Endothelial cell of umbilical vein (primary cell): ENCODE data around the gene SLC12A8. TPM values are rescaled to one million over a fixed set of nuclear protein-coding genes. Genes with fewer than 3 reads are reported as not detected.

Source experiments
- BruUV-seq: library from RNA; stranded (reverse); fragments of 400-500 nt; replicated peaks from 2 replicates; lab custom pipeline; 2021; lab: Mats Ljungman, UMichigan
- CTCF ChIA-PET: fragments of 300-600, 350-600 bp; sonication (Branson Sonifier 250); formaldehyde crosslinking; loops from one replicate; lab custom pipeline; 2021; ENCODE audit warnings: antibody characterized with exemption, inconsistent platforms; lab: Charles Lee
- POLR2A ChIA-PET: fragments of 300-600, 350-600 bp; sonication (Branson Sonifier 250); formaldehyde crosslinking; loops from one replicate; lab custom pipeline; 2021; ENCODE audit warnings: antibody characterized with exemption, inconsistent platforms; lab: Charles Lee
- DNase-seq: peaks from one replicate; pipeline ENCODE4 v3.0.0-alpha.2; 2011; ENCODE audit warnings: low read depth, low spot score
- FAIRE-seq: peaks from 2 replicates; lab custom pipeline; 2011; peaks lifted over from hg19 to GRCh38; lab: Jason Lieb, UNC
- H2AFZ ChIP-seq: 2 replicates; pipeline ENCODE4 v1.6.0; 2012; ENCODE audit warnings: low read depth, low read length, control low read depth, inconsistent platforms
- H3K27ac ChIP-seq: 2 replicates; pipeline ENCODE4 v1.5.1; 2011; ENCODE audit warnings: low read depth, mild to moderate bottlenecking, control low read depth, low read length, moderate library complexity; ENCODE audit not compliant: insufficient read depth
- H3K27me3 ChIP-seq, 2 experiments: 2 replicates each; pipeline versions ENCODE4 v1.6.0 to v1.6.1; 2011; ENCODE audit warnings: low read length in 2 of 2, mixed read lengths in 1 of 2; ENCODE audit not compliant: control insufficient read depth in 2 of 2, insufficient read depth in 2 of 2
- H3K36me3 ChIP-seq, 2 experiments: 2 replicates in 1 of 2; 3 replicates in 1 of 2; pipeline ENCODE4 v1.5.1; 2011; ENCODE audit warnings: low read length in 2 of 2, mild to moderate bottlenecking in 1 of 2, moderate library complexity in 1 of 2; ENCODE audit not compliant: control insufficient read depth in 2 of 2, insufficient read depth in 2 of 2; ENCODE audit errors: extremely low read depth in 1 of 2
- H3K4me1 ChIP-seq: 3 replicates; pipeline ENCODE4 v1.5.1; 2011; ENCODE audit warnings: mild to moderate bottlenecking, low read length; ENCODE audit not compliant: control insufficient read depth, insufficient read depth; ENCODE audit errors: extremely low read depth
- H3K4me2 ChIP-seq: 2 replicates; pipeline ENCODE4 v1.6.1; 2011; ENCODE audit warnings: low read length, control low read depth, mixed read lengths; ENCODE audit not compliant: insufficient read depth
- H3K4me3 ChIP-seq, 3 experiments: fragments of 200-600 bp in 1 of 3; sonication (generic), shearing (Covaris generic) in 1 of 3; replicated peaks in 1 of 3; 2 replicates each; pipeline ENCODE4 v1.5.1; 2011 to 2016; ENCODE audit warnings: control low read depth in 3 of 3, low read length in 3 of 3, mild to moderate bottlenecking in 2 of 3, inconsistent platforms in 1 of 3, low read depth in 1 of 3, moderate library complexity in 1 of 3; ENCODE audit not compliant: insufficient read depth in 1 of 3
- H3K79me2 ChIP-seq: 2 replicates; pipeline ENCODE4 v1.6.0; 2012; ENCODE audit warnings: low read length, inconsistent platforms; ENCODE audit not compliant: control insufficient read depth, insufficient read depth
- H3K9ac ChIP-seq: replicated peaks from 2 replicates; pipeline ENCODE3; 2011; ENCODE audit warnings: low read length, control low read depth; ENCODE audit not compliant: insufficient read depth; ENCODE audit errors: extremely low read depth
- H3K9me1 ChIP-seq: replicated peaks from 3 replicates; pipeline ENCODE4 v1.6.0; 2011; ENCODE audit warnings: mild to moderate bottlenecking, low read length; ENCODE audit not compliant: control insufficient read depth, insufficient read depth; ENCODE audit errors: extremely low read depth
- H3K9me3 ChIP-seq: replicated peaks from 2 replicates; pipeline ENCODE4 v1.5.1; 2012; ENCODE audit warnings: low read length, inconsistent platforms; ENCODE audit not compliant: control insufficient read depth, insufficient read depth
- H4K20me1 ChIP-seq: replicated peaks from 2 replicates; pipeline ENCODE3; 2011; ENCODE audit warnings: mild to moderate bottlenecking, low read length; ENCODE audit not compliant: control insufficient read depth, insufficient read depth; ENCODE audit errors: extremely low read depth
- EZH2 ChIP-seq: IDR thresholded peaks from 2 replicates; pipeline ENCODE4 v1.6.1; 2012; ENCODE audit warnings: borderline replicate concordance, low read depth, mild to moderate bottlenecking, moderate library complexity, low read length, inconsistent platforms; ENCODE audit not compliant: severe bottlenecking
- FOS ChIP-seq: IDR thresholded peaks from 2 replicates; pipeline ENCODE4 v1.6.1; 2011; ENCODE audit warnings: mild to moderate bottlenecking, low read length, moderate library complexity, borderline replicate concordance; ENCODE audit not compliant: insufficient read depth
- GATA2 ChIP-seq: IDR thresholded peaks from 2 replicates; pipeline ENCODE4 v1.7.0; 2011; ENCODE audit warnings: low read depth, mild to moderate bottlenecking, moderate library complexity, mixed read lengths, low read length; ENCODE audit not compliant: insufficient read length, insufficient read depth
- JUN ChIP-seq: IDR thresholded peaks from 2 replicates; pipeline ENCODE4 v1.6.1; 2011; ENCODE audit warnings: borderline replicate concordance, low read depth; ENCODE audit not compliant: insufficient read length, insufficient read depth
- MYC ChIP-seq: IDR thresholded peaks from one replicate; pipeline ENCODE4 v1.6.1; 2011; ENCODE audit warnings: mild to moderate bottlenecking, low read depth, low read length
- POLR2A ChIP-seq: IDR thresholded peaks from 2 replicates; pipeline ENCODE4 v1.6.1; 2012; ENCODE audit warnings: low read depth, mild to moderate bottlenecking, control low read depth, low read length
- POLR2AphosphoS5 ChIP-seq: IDR thresholded peaks from 2 replicates; pipeline ENCODE4 v1.6.1; 2012; ENCODE audit warnings: low read depth, mild to moderate bottlenecking, control low read depth, low read length, moderate library complexity; ENCODE audit not compliant: insufficient read depth
- dilution Hi-C: fragments of 300-500 bp; cut with MboI; formaldehyde crosslinking; loops from one replicate; pipeline ENCODE4 v1.15.0; 2019; ENCODE audit warnings: low sequenced_read_pairs; ENCODE audit not compliant: extremely low pct_ligation_motif_present
- intact Hi-C: fragments of 100-400 bp; cut with micrococcal nuclease; formaldehyde crosslinking; loops from one replicate; pipeline ENCODE4 v1.10.0; 2022
- polyA plus RNA-seq, 4 experiments: library from polyadenylated mRNA; depleted of rRNA in 3 of 4; stranded (reverse) in 3 of 4; unstranded in 1 of 4; fragments of >200 nt; gene quantifications; 2 replicates each; pipeline versions ENCODE4 v1.2.1 to v1.2.3, GENCODE V29; 2011 to 2012; ENCODE audit warnings: missing spikeins in 1 of 4
- total RNA-seq: library from RNA; stranded (reverse); gene quantifications from 2 replicates; pipeline ENCODE4 v1.2.3, GENCODE V29; 2021
- TF ChIP-seq, protein P1 (sequence below): IDR thresholded peaks from 2 replicates; pipeline ENCODE4 v1.6.1; 2011; ENCODE audit not compliant: insufficient read depth, insufficient read length
- TF ChIP-seq, protein P2 (sequence below), 2 donors: IDR thresholded peaks; 1 replicate in 1 of 2; 2 replicates in 1 of 2; pipeline ENCODE4 v1.5.1; 2011; ENCODE audit warnings: low read length in 2 of 2, mild to moderate bottlenecking in 2 of 2, moderate library complexity in 2 of 2, control low read depth in 1 of 2, inconsistent platforms in 1 of 2, low read depth in 1 of 2; ENCODE audit not compliant: insufficient read depth in 1 of 2; ENCODE audit errors: extremely low read depth in 1 of 2

Gene SLC12A8
- total and polyA plus RNA-seq, 2 donors (not counting 3 experiments of a cell fraction or from before 2014, with no cell fraction given), result 0.86 to 0.90 TPM

DNA sequence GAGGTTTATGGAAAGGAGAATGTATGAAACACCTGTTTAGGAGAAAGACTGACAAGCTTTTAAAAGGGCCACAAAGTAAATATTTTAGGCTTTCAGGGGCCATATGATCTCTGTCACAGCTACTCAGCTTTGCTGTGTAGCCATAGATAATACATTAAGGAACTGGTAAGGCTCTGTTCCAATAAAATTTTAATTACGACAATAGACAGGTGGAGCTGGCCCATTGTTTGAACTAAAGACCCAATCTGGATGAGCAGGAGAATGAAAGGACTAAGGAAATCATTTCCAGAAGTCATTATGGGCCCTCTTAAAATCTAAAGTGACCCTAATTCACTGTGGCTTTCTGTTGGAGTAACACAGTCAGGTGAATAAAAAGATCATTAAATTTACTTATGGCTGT, 48.5 kb upstream of the SLC12A8 start:
- H3K36me3 ChIP-seq, result peaks cover 0 to 2% of the 10 kb centered on the region in 2 experiments
- H3K9ac ChIP-seq, result no peak overlapping the region
- H2AFZ ChIP-seq, result no peak overlapping the region
- BruUV-seq, result no TSS peak
- H3K27me3 ChIP-seq, result no peaks in the 10 kb centered on the region
- dilution Hi-C loops (no loop called here), intact Hi-C loops (no loop called here)
- peaks cover 9% of the 10 kb centered on the region for H3K4me1 ChIP-seq
- H3K4me3 ChIP-seq, result no peak overlapping the region
- TF ChIP-seq, protein P1, sequence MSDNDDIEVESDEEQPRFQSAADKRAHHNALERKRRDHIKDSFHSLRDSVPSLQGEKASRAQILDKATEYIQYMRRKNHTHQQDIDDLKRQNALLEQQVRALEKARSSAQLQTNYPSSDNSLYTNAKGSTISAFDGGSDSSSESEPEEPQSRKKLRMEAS, result no peak
- TF ChIP-seq, protein P2, sequence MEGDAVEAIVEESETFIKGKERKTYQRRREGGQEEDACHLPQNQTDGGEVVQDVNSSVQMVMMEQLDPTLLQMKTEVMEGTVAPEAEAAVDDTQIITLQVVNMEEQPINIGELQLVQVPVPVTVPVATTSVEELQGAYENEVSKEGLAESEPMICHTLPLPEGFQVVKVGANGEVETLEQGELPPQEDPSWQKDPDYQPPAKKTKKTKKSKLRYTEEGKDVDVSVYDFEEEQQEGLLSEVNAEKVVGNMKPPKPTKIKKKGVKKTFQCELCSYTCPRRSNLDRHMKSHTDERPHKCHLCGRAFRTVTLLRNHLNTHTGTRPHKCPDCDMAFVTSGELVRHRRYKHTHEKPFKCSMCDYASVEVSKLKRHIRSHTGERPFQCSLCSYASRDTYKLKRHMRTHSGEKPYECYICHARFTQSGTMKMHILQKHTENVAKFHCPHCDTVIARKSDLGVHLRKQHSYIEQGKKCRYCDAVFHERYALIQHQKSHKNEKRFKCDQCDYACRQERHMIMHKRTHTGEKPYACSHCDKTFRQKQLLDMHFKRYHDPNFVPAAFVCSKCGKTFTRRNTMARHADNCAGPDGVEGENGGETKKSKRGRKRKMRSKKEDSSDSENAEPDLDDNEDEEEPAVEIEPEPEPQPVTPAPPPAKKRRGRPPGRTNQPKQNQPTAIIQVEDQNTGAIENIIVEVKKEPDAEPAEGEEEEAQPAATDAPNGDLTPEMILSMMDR (IDR thresholded peaks at IDR 0.05; ENCODE audit: extremely low read depth in 1 of 2, insufficient read depth in 1 of 2, low read depth in 1 of 2, low read length in 2 of 2), result no peak
- no peak for TF ChIP-seq GATA2
- TF ChIP-seq POLR2AphosphoS5, result no peak
- peaks cover 4% of the 10 kb centered on the region for H3K79me2 ChIP-seq
- no peak overlapping the region for H3K27ac ChIP-seq
- H3K4me2 ChIP-seq, result no peak overlapping the region
- no peaks in the 10 kb centered on the region for H3K9me1 ChIP-seq
- no peaks in the 10 kb centered on the region for H3K9me3 ChIP-seq
- CTCF ChIA-PET, result interaction anchor here (0.7 to 1.0 kb wide), 3 partner anchors 12 to 58 kb away, joined by 3 read pairs; no protein-coding TSS in a partner anchor
- DNase-seq (no peak), FAIRE-seq (no peak)
- no peaks in the 10 kb centered on the region for H4K20me1 ChIP-seq
- POLR2A ChIA-PET, result no interaction called here

DNA sequence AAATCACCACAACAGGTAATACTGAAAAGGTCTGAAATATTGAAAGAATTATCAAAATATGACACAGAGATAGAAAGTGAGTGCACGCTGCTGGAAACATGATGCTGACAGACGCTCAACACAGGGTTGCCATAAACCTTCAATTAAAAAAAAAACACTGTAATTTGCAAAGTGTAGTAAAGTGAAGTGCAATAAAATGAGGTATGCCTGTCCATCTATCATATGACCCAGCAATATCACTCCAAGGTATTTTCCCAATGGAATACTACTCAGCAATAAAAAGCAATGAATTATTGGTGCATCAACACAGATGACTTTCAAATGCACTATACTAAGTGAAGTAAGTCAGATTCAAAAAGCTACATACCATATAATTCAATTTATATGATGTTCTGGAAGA, 47.6 kb upstream of the SLC12A8 start:
- Histone ChIP-seq H3K27me3 (no peaks in the 10 kb centered on the region), H3K9me1 (no peaks in the 10 kb centered on the region), H3K4me3 (no peak overlapping the region), H3K4me2 (no peak overlapping the region), H3K9ac (no peak overlapping the region), H3K9me3 (no peaks in the 10 kb centered on the region), H3K79me2 (peaks cover 4% of the 10 kb centered on the region), H4K20me1 (no peaks in the 10 kb centered on the region), H3K4me1 (peaks cover 9% of the 10 kb centered on the region), H3K36me3 (peaks cover 0 to 2% of the 10 kb centered on the region in 2 experiments), H3K27ac (no peak overlapping the region), H2AFZ (no peak overlapping the region)
- no peak for FAIRE-seq
- POLR2A ChIA-PET, result no interaction called here
- intact Hi-C loops (no loop called here), dilution Hi-C loops (no loop called here)
- DNase-seq, result no peak
- CTCF ChIA-PET, result interaction anchor here (0.7 to 1.0 kb wide), 3 partner anchors 13 to 59 kb away, joined by 3 read pairs; no protein-coding TSS in a partner anchor
- no peak for TF ChIP-seq POLR2AphosphoS5
- no peak for TF ChIP-seq GATA2
- TF ChIP-seq JUN, result no peak
- TF ChIP-seq FOS, result no peak
- no peak for TF ChIP-seq MYC
- no peak for TF ChIP-seq POLR2A
- TF ChIP-seq EZH2, result no peak
- TF ChIP-seq, protein P1, result no peak
- TF ChIP-seq, protein P2 (IDR thresholded peaks at IDR 0.05; ENCODE audit: extremely low read depth in 1 of 2, insufficient read depth in 1 of 2, low read depth in 1 of 2, low read length in 2 of 2), result no peak
- no TSS peak for BruUV-seq
